Loucy (cell line): Measurements from ENCODE around the gene ARL16.

Source experiments
- H2AFZ ChIP-seq: fragments of 200-600 bp; sonication (generic); 2 replicates; pipeline ENCODE4 v1.6.0; 2016; ENCODE audit warnings: antibody characterized with exemption, mild to moderate bottlenecking, low read length, moderate library complexity
- H3F3A ChIP-seq: fragments of 200-600 bp; 2 replicates; pipeline ENCODE4 v1.6.0; 2016; ENCODE audit warnings: antibody characterized with exemption, low read depth, mild to moderate bottlenecking
- H3K27me3 ChIP-seq: fragments of 200-600 bp; sonication (generic); 2 replicates; pipeline ENCODE4 v1.6.1; 2014; ENCODE audit warnings: low read length, mild to moderate bottlenecking; ENCODE audit not compliant: insufficient read depth, poor library complexity, severe bottlenecking
- H3K36me3 ChIP-seq: fragments of 200-600 bp; sonication (generic); 2 replicates; pipeline ENCODE4 v1.6.1; 2016; ENCODE audit warnings: low read length; ENCODE audit not compliant: insufficient read depth
- H3K4me1 ChIP-seq: fragments of 200-600 bp; sonication (generic); 2 replicates; pipeline ENCODE4 v1.5.1; 2014; ENCODE audit warnings: low read length, mild to moderate bottlenecking; ENCODE audit not compliant: insufficient read depth, poor library complexity, severe bottlenecking
- H3K4me2 ChIP-seq: fragments of 200-600 bp; sonication (generic); 2 replicates; pipeline ENCODE4 v1.6.0; 2014; ENCODE audit warnings: antibody characterized with exemption, low read length, low read depth, mild to moderate bottlenecking; ENCODE audit not compliant: poor library complexity, severe bottlenecking
- H3K4me3 ChIP-seq: fragments of 200-600 bp; sonication (generic); 2 replicates; pipeline ENCODE4 v1.5.1; 2014; ENCODE audit warnings: low read length, mild to moderate bottlenecking, mixed read lengths; ENCODE audit not compliant: poor library complexity, severe bottlenecking
- H3K79me2 ChIP-seq: fragments of 200-600 bp; sonication (generic); 2 replicates; pipeline ENCODE4 v1.6.1; 2014; ENCODE audit warnings: low read length; ENCODE audit not compliant: insufficient read depth
- H3K9ac ChIP-seq: fragments of 200-600 bp; sonication (generic); 2 replicates; pipeline ENCODE4 v1.6.0; 2014; ENCODE audit warnings: mild to moderate bottlenecking, low read depth, low read length, moderate library complexity; ENCODE audit not compliant: poor library complexity, severe bottlenecking
- H3K9me2 ChIP-seq: fragments of 200-600 bp; sonication (generic); replicated peaks from 2 replicates; pipeline ENCODE4 v1.6.1; 2016; ENCODE audit warnings: low read depth, low read length, mixed read lengths
- H3K9me3 ChIP-seq: fragments of 200-600 bp; sonication (generic); 2 replicates; pipeline ENCODE4 v1.6.1; 2014; ENCODE audit warnings: mild to moderate bottlenecking, antibody characterized with exemption, low read length, low read depth; ENCODE audit not compliant: insufficient read depth
- H4K20me1 ChIP-seq: fragments of 200-600 bp; sonication (generic); 2 replicates; pipeline ENCODE4 v1.6.0; 2014; ENCODE audit warnings: antibody characterized with exemption, low read length, mild to moderate bottlenecking; ENCODE audit not compliant: insufficient read depth, poor library complexity, severe bottlenecking
- CTCF ChIP-seq: fragments of 200-600 bp; sonication (generic); conservative IDR thresholded peaks from 2 replicates; pipeline ENCODE4 v1.5.1; 2014; ENCODE audit warnings: mild to moderate bottlenecking, antibody characterized with exemption, low read length
- EZH2phosphoT487 ChIP-seq: fragments of 200-600 bp; IDR thresholded peaks from 2 replicates; pipeline ENCODE4 v1.6.1; 2018; ENCODE audit warnings: antibody characterized with exemption, mild to moderate bottlenecking, moderate library complexity, borderline replicate concordance

ARL16 gene

GRCh38 chr17:81687770-81688541, 4.4 kb upstream of the ARL16 start:
- H3K4me2 ChIP-seq = no peak overlapping the region
- TF ChIP-seq EZH2phosphoT487 (no peak), CTCF (no peak)
- H3K9ac ChIP-seq = no peak overlapping the region
- H3K27me3 ChIP-seq = no peaks in the 10 kb centered on the region
- no peak overlapping the region for H3K4me3 ChIP-seq
- peaks cover 17% of the 10 kb centered on the region for H4K20me1 ChIP-seq
- H3F3A ChIP-seq = no peaks in the 10 kb centered on the region
- H3K9me3 ChIP-seq = no peaks in the 10 kb centered on the region
- peaks cover 61% of the 10 kb centered on the region for H3K79me2 ChIP-seq
- H3K4me1 ChIP-seq = peaks cover 11% of the 10 kb centered on the region
- H2AFZ ChIP-seq = no peak overlapping the region
- H3K9me2 ChIP-seq = no peaks in the 10 kb centered on the region
- H3K36me3 ChIP-seq = peaks cover 55% of the 10 kb centered on the region; the same call in 1 of the 2 replicates

- Histone ChIP-seq H3K9me2 (no peaks in the 10 kb centered on the region), H3K4me3 (no peak overlapping the region), H3K4me1 (peaks cover 15% of the 10 kb centered on the region), H3K79me2 (peaks cover 75% of the 10 kb centered on the region), H3F3A (no peaks in the 10 kb centered on the region), H4K20me1 (peaks cover 20% of the 10 kb centered on the region), H3K9ac (no peak overlapping the region), H3K4me2 (no peak overlapping the region), H3K36me3 (peaks cover 45% of the 10 kb centered on the region; the same call in 1 of the 2 replicates), H3K9me3 (no peaks in the 10 kb centered on the region), H2AFZ (no peak overlapping the region), H3K27me3 (no peaks in the 10 kb centered on the region)
- TF ChIP-seq CTCF = no peak
- TF ChIP-seq EZH2phosphoT487 = no peak
These were observed 3.0 kb upstream of the ARL16 start for GRCh38 chr17:81686614-81687013.

GRCh38 chr17:81685108-81685507, 1.5 kb upstream of the ARL16 start:
- peaks cover 85% of the 10 kb centered on the region for H3K79me2 ChIP-seq
- TF ChIP-seq EZH2phosphoT487 = no peak
- no peak for TF ChIP-seq CTCF
- peak overlapping the region; percentile 91 for H3K9ac ChIP-seq
- H2AFZ ChIP-seq = no peak overlapping the region
- peaks cover 20% of the 10 kb centered on the region for H4K20me1 ChIP-seq
- H3K4me3 ChIP-seq = peak overlapping the region; percentile 91
- H3K27me3 ChIP-seq = no peaks in the 10 kb centered on the region
- H3K4me1 ChIP-seq = peaks cover 15% of the 10 kb centered on the region
- H3K36me3 ChIP-seq = peaks cover 33% of the 10 kb centered on the region; the same call in 1 of the 2 replicates
- H3F3A ChIP-seq = no peaks in the 10 kb centered on the region
- H3K9me2 ChIP-seq = no peaks in the 10 kb centered on the region
- no peaks in the 10 kb centered on the region for H3K9me3 ChIP-seq
- peak overlapping the region; percentile 100 for H3K4me2 ChIP-seq
